ENCODE results near the gene SNUPN. TPM values are rescaled to one million over a fixed set of nuclear protein-coding genes. Genes with fewer than 3 reads are reported as not detected.

The SNUPN gene
- total and polyA plus RNA-seq, 2 experiments from 2014 or later, result 25.2 to 28.8 TPM

DNA sequence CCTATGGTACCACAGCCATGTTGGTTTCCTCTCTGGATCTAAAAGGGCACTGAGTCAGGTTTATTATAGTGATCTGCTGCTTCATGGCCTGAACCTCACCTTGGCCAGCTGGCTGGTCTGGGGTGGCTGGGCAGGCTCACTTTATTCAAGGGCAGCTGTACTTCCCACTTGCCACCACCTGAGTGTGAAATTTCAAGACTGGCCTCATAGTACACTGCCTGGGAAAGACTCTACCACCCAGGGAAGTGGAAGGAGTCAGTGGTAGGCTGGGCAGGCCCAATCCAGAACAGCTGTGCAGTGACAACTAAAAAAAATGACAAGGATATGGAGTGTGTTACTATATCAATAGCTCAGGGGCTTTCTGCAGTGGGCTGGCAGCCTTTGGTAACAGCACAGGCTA is 8.8 kb downstream of the SNUPN start:
- H2AFZ ChIP-seq, result no peak overlapping the region
- H4K20me1 ChIP-seq (ENCODE audit: insufficient read depth, poor library complexity, severe bottlenecking), result no peaks in the 10 kb centered on the region
- H3K9me2 ChIP-seq (replicated peaks; ENCODE audit: insufficient read depth), result no peaks in the 10 kb centered on the region
- no peaks in the 10 kb centered on the region for H3K4me1 ChIP-seq (ENCODE audit: insufficient read depth)
- no peak overlapping the region for H3K4me3 ChIP-seq
- no peak overlapping the region for H3K4me2 ChIP-seq
- H3K27me3 ChIP-seq, result no peaks in the 10 kb centered on the region
- no peak overlapping the region for H3K27ac ChIP-seq
- H3K79me2 ChIP-seq, result no peaks in the 10 kb centered on the region
- TF ChIP-seq EZH2phosphoT487 (IDR thresholded peaks at IDR 0.05; ENCODE audit: low read depth, severe bottlenecking, unreplicated experiment) (no peak), EZH2 (IDR thresholded peaks at IDR 0.05; ENCODE audit: borderline replicate concordance) (no peak)
- TF ChIP-seq, protein P1, sequence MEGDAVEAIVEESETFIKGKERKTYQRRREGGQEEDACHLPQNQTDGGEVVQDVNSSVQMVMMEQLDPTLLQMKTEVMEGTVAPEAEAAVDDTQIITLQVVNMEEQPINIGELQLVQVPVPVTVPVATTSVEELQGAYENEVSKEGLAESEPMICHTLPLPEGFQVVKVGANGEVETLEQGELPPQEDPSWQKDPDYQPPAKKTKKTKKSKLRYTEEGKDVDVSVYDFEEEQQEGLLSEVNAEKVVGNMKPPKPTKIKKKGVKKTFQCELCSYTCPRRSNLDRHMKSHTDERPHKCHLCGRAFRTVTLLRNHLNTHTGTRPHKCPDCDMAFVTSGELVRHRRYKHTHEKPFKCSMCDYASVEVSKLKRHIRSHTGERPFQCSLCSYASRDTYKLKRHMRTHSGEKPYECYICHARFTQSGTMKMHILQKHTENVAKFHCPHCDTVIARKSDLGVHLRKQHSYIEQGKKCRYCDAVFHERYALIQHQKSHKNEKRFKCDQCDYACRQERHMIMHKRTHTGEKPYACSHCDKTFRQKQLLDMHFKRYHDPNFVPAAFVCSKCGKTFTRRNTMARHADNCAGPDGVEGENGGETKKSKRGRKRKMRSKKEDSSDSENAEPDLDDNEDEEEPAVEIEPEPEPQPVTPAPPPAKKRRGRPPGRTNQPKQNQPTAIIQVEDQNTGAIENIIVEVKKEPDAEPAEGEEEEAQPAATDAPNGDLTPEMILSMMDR (IDR thresholded peaks at IDR 0.05; ENCODE audit: poor library complexity), result no peak
- DNase-seq (ENCODE audit: low spot score), result no peak
- no peaks in the 10 kb centered on the region for H3K9me3 ChIP-seq (ENCODE audit: low read depth)
- no peaks in the 10 kb centered on the region for H3K36me3 ChIP-seq (replicated peaks; ENCODE audit: insufficient read depth, low read depth)

GRCh38 chr15:75606711-75607699 is 18.5 kb downstream of the SNUPN start:
- no peak for DNase-seq (ENCODE audit: low spot score)
- no peaks in the 10 kb centered on the region for H3K4me1 ChIP-seq (ENCODE audit: insufficient read depth)
- no peak overlapping the region for H3K4me2 ChIP-seq
- H3K79me2 ChIP-seq, result no peaks in the 10 kb centered on the region
- H3K36me3 ChIP-seq (replicated peaks; ENCODE audit: insufficient read depth, low read depth), result no peaks in the 10 kb centered on the region
- no peaks in the 10 kb centered on the region for H3K27me3 ChIP-seq
- no peaks in the 10 kb centered on the region for H4K20me1 ChIP-seq (ENCODE audit: insufficient read depth, poor library complexity, severe bottlenecking)
- no peak overlapping the region for H3K4me3 ChIP-seq
- H2AFZ ChIP-seq, result no peak overlapping the region
- H3K27ac ChIP-seq, result no peak overlapping the region
- no peaks in the 10 kb centered on the region for H3K9me3 ChIP-seq (ENCODE audit: low read depth)
- WGBS (ENCODE audit: low lambda C conversion rate, missing lambda C conversion rate), result 94% methylated on average over 6 of the region's 6 CpGs
- TF ChIP-seq EZH2phosphoT487 (IDR thresholded peaks at IDR 0.05; ENCODE audit: low read depth, severe bottlenecking, unreplicated experiment) (no peak), EZH2 (IDR thresholded peaks at IDR 0.05; ENCODE audit: borderline replicate concordance) (no peak)
- TF ChIP-seq, protein P1 (IDR thresholded peaks at IDR 0.05; ENCODE audit: poor library complexity), result no peak
- H3K9me2 ChIP-seq (replicated peaks; ENCODE audit: insufficient read depth), result no peaks in the 10 kb centered on the region

DNA sequence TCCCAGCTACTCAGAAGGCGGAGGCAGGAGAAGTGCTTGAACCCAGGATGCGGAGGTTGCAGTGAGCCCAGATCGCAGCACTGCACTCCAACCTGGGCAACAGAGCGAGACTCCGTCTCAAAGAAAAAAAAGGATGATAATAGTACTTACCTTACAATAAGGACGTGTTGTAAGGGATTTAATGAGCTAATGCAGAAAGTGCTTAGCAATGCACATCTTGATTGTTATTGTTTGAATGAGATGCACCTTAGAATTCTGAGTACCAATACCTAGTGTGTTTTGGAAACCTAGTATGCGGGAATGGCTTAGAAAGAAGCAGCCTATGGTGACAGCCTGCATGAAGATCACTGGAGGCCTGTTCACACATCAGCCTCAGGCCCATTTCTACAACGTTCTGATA is 19.5 kb downstream of the SNUPN start:
- WGBS (ENCODE audit: low lambda C conversion rate, missing lambda C conversion rate), result 95% methylated on average over 8 of the region's 8 CpGs
- Histone ChIP-seq H3K9me3 (ENCODE audit: low read depth) (no peaks in the 10 kb centered on the region), H3K4me3 (no peak overlapping the region), H3K27me3 (no peaks in the 10 kb centered on the region), H4K20me1 (ENCODE audit: insufficient read depth, poor library complexity, severe bottlenecking) (no peaks in the 10 kb centered on the region), H3K9me2 (replicated peaks; ENCODE audit: insufficient read depth) (no peaks in the 10 kb centered on the region), H2AFZ (no peak overlapping the region), H3K4me1 (ENCODE audit: insufficient read depth) (no peaks in the 10 kb centered on the region), H3K79me2 (no peaks in the 10 kb centered on the region), H3K36me3 (replicated peaks; ENCODE audit: insufficient read depth, low read depth) (no peaks in the 10 kb centered on the region), H3K4me2 (no peak overlapping the region), H3K27ac (no peak overlapping the region)
- TF ChIP-seq EZH2phosphoT487 (IDR thresholded peaks at IDR 0.05; ENCODE audit: low read depth, severe bottlenecking, unreplicated experiment), result no peak
- no peak for TF ChIP-seq EZH2 (IDR thresholded peaks at IDR 0.05; ENCODE audit: borderline replicate concordance)
- TF ChIP-seq, protein P1 (IDR thresholded peaks at IDR 0.05; ENCODE audit: poor library complexity), result no peak
- DNase-seq (ENCODE audit: low spot score), result no peak

All from hepatocyte (in vitro differentiated cells).